H9 (cell line): ENCODE results near the gene TBC1D12. TPM values are rescaled to one million over a fixed set of nuclear protein-coding genes. Genes with fewer than 3 reads are reported as not detected.

Source experiments
- DNase-seq: peaks from one replicate; pipeline ENCODE4 v3.0.0-alpha.2; 2017
- H2AFZ ChIP-seq: one replicate; pipeline ENCODE4 v1.6.1; 2013; ENCODE audit warnings: mild to moderate bottlenecking, low read length, control low read depth, moderate library complexity
- H2AK5ac ChIP-seq: 2 replicates; pipeline ENCODE4 v1.6.1; 2013; ENCODE audit warnings: low read length, control low read depth, mixed read lengths; ENCODE audit not compliant: insufficient read length
- H2BK120ac ChIP-seq: one replicate; pipeline ENCODE4 v1.6.1; 2013; ENCODE audit warnings: low read depth, mild to moderate bottlenecking, low read length, control low read depth, inconsistent platforms; ENCODE audit not compliant: poor library complexity, severe bottlenecking
- H2BK12ac ChIP-seq: 2 replicates; pipeline ENCODE4 v1.6.1; 2013; ENCODE audit warnings: low read length, control low read depth, mixed read lengths, low read depth; ENCODE audit not compliant: insufficient read length
- H2BK15ac ChIP-seq: 2 replicates; pipeline ENCODE4 v1.6.1; 2013; ENCODE audit warnings: low read depth, low read length, control low read depth
- H2BK20ac ChIP-seq: one replicate; pipeline ENCODE4 v1.6.1; 2013; ENCODE audit warnings: low read depth, mild to moderate bottlenecking, low read length, control low read depth, inconsistent platforms; ENCODE audit not compliant: poor library complexity, severe bottlenecking
- H2BK5ac ChIP-seq: 2 replicates; pipeline ENCODE4 v1.6.1; 2013; ENCODE audit warnings: low read length, control low read depth, mixed read lengths; ENCODE audit not compliant: insufficient read length
- H3K14ac ChIP-seq: 2 replicates; pipeline ENCODE4 v1.6.1; 2013; ENCODE audit warnings: low read length, control low read depth; ENCODE audit not compliant: insufficient read depth
- H3K18ac ChIP-seq: 2 replicates; pipeline ENCODE4 v1.6.1; 2013; ENCODE audit warnings: low read depth, mild to moderate bottlenecking, mixed read lengths, low read length, control low read depth; ENCODE audit not compliant: insufficient read length
- H3K23ac ChIP-seq: 2 replicates; pipeline ENCODE4 v1.6.1; 2013; ENCODE audit warnings: low read length, control low read depth, mixed read lengths, low read depth; ENCODE audit not compliant: insufficient read length
- H3K23me2 ChIP-seq: 2 replicates; pipeline ENCODE4 v1.6.1; 2013; ENCODE audit warnings: low read depth, mild to moderate bottlenecking, mixed read lengths, low read length, control low read depth; ENCODE audit not compliant: insufficient read length, poor library complexity, severe bottlenecking
- H3K27ac ChIP-seq: 2 replicates; pipeline ENCODE4 v1.5.1; 2013; ENCODE audit warnings: low read length, control low read depth, mixed read lengths, low read depth; ENCODE audit not compliant: insufficient read length
- H3K27me3 ChIP-seq: 2 replicates; pipeline ENCODE4 v1.6.1; 2013; ENCODE audit warnings: low read length, control low read depth, inconsistent platforms; ENCODE audit not compliant: insufficient read depth
- H3K4ac ChIP-seq: 2 replicates; pipeline ENCODE4 v1.6.1; 2013; ENCODE audit warnings: low read depth, mild to moderate bottlenecking, control low read depth, inconsistent platforms, low read length, moderate library complexity
- H3K4me1 ChIP-seq: 2 replicates; pipeline ENCODE4 v1.6.1; 2013; ENCODE audit warnings: low read length, control low read depth, inconsistent platforms; ENCODE audit not compliant: insufficient read depth
- H3K4me2 ChIP-seq: 2 replicates; pipeline ENCODE4 v1.6.1; 2013; ENCODE audit warnings: low read length, control low read depth, mixed read lengths; ENCODE audit not compliant: insufficient read length, insufficient read depth
- H3K56ac ChIP-seq: 2 replicates; pipeline ENCODE4 v1.6.1; 2013; ENCODE audit warnings: low read depth, mild to moderate bottlenecking, mixed read lengths, low read length, control low read depth; ENCODE audit not compliant: insufficient read length
- H3K79me1 ChIP-seq: 2 replicates; pipeline ENCODE4 v1.6.1; 2013; ENCODE audit warnings: low read depth, mild to moderate bottlenecking, moderate library complexity, low read length, control low read depth, inconsistent platforms; ENCODE audit not compliant: insufficient read depth, poor library complexity, severe bottlenecking
- H3K79me2 ChIP-seq: 2 replicates; pipeline ENCODE4 v1.6.1; 2013; ENCODE audit warnings: low read length, control low read depth, inconsistent platforms; ENCODE audit not compliant: insufficient read depth
- H3K9ac ChIP-seq: 2 replicates; pipeline ENCODE4 v1.6.1; 2013; ENCODE audit warnings: low read length, control low read depth, mixed read lengths; ENCODE audit not compliant: insufficient read length; ENCODE audit errors: extremely low read depth
- H3K9me3 ChIP-seq: one replicate; pipeline ENCODE4 v1.6.1; 2013; ENCODE audit warnings: low read depth, low read length, inconsistent platforms; ENCODE audit not compliant: control insufficient read depth
- H3T11ph ChIP-seq: one replicate; pipeline ENCODE4 v1.6.1; 2013; ENCODE audit warnings: mild to moderate bottlenecking, low read length, control low read depth, inconsistent platforms
- H4K20me1 ChIP-seq: one replicate; pipeline ENCODE4 v1.6.1; 2013; ENCODE audit not compliant: control insufficient read depth, insufficient read length, insufficient read depth
- H4K5ac ChIP-seq: 2 replicates; pipeline ENCODE4 v1.6.1; 2013; ENCODE audit warnings: low read depth, mild to moderate bottlenecking, mixed read lengths, low read length, control low read depth; ENCODE audit not compliant: insufficient read length
- H4K8ac ChIP-seq: replicated peaks from 2 replicates; pipeline ENCODE4 v1.6.1; 2013; ENCODE audit warnings: low read length, control low read depth, mixed read lengths, low read depth; ENCODE audit not compliant: insufficient read length
- H4K91ac ChIP-seq: 2 replicates; pipeline ENCODE4 v1.6.1; 2013; ENCODE audit warnings: low read depth, mild to moderate bottlenecking, moderate library complexity, mixed read lengths, low read length, control low read depth; ENCODE audit not compliant: insufficient read length
- H3K27ac Mint-ChIP-seq, 3 experiments: 2 replicates in 2 of 3; 3 replicates in 1 of 3; pipeline ENCODE4 v1.8.0; 2020 to 2021; ENCODE audit warnings: mixed read lengths in 3 of 3, mild to moderate bottlenecking in 1 of 3, moderate library complexity in 1 of 3
- H3K27me3 Mint-ChIP-seq: 2 replicates; pipeline ENCODE4 v1.8.0; 2021; ENCODE audit warnings: low read depth, mild to moderate bottlenecking, moderate library complexity, mixed read lengths
- H3K36me3 Mint-ChIP-seq, 3 experiments: 2 replicates in 2 of 3; 3 replicates in 1 of 3; pipeline ENCODE4 v1.8.0; 2020 to 2021; ENCODE audit warnings: low read depth in 3 of 3, mixed read lengths in 3 of 3; ENCODE audit not compliant: insufficient read depth in 1 of 3
- H3K4me1 Mint-ChIP-seq, 2 experiments: 2 replicates each; pipeline ENCODE4 v1.8.0; 2020; ENCODE audit warnings: mixed read lengths in 2 of 2
- H3K4me3 Mint-ChIP-seq, 2 experiments: 2 replicates in 1 of 2; 3 replicates in 1 of 2; pipeline ENCODE4 v1.8.0; 2020 to 2021; ENCODE audit warnings: mild to moderate bottlenecking in 2 of 2, mixed read lengths in 2 of 2, moderate library complexity in 1 of 2
- H3K9me3 Mint-ChIP-seq, 2 experiments: 2 replicates in 1 of 2; 3 replicates in 1 of 2; pipeline ENCODE4 v1.8.0; 2020; ENCODE audit warnings: mild to moderate bottlenecking in 2 of 2, mixed read lengths in 2 of 2, moderate library complexity in 1 of 2
- CTCF ChIP-seq: fragments of 200-600 bp; sonication (generic); conservative IDR thresholded peaks from 3 replicates; pipeline ENCODE4 v1.8.0; 2021; ENCODE audit warnings: antibody characterized with exemption, mild to moderate bottlenecking
- WGBS: extraction: QIAGEN DNeasy Blood & Tissue Kit; methylation state at CpG from one replicate; pipeline ENCODE4 v1.1.7; 2013; ENCODE audit warnings: missing lambda C conversion rate, low lambda C conversion rate, mixed read lengths; ENCODE audit not compliant: insufficient read length; ENCODE audit errors: extremely low coverage; 5-methylcytosine and 5-hydroxymethylcytosine counted together
- total RNA-seq: library from RNA; stranded (reverse); gene quantifications from 2 replicates; pipeline ENCODE4 v1.2.1, GENCODE V29; 2021

TBC1D12 gene
- total RNA-seq, 1 experiment from 2014 or later, result 2.0 TPM

- no peaks in the 10 kb centered on the region for H4K20me1 ChIP-seq
- H2AK5ac ChIP-seq, result no peak overlapping the region
- H4K91ac ChIP-seq, result no peak overlapping the region
- H4K5ac ChIP-seq, result no peak overlapping the region
- no peak overlapping the region for H4K8ac ChIP-seq
- H3K18ac ChIP-seq, result no peak overlapping the region
- no peak for TF ChIP-seq CTCF
- H2BK15ac ChIP-seq, result no peak overlapping the region
- no peak overlapping the region for H3K4me3 Mint-ChIP-seq
- H3K9me3 Mint-ChIP-seq, result peaks cover 17 to 21% of the 10 kb centered on the region in 2 experiments
- H3K79me1 ChIP-seq, result no peaks in the 10 kb centered on the region
- H2BK12ac ChIP-seq, result no peak overlapping the region
- no peaks in the 10 kb centered on the region for H3K23me2 ChIP-seq
- no peak overlapping the region for H3T11ph ChIP-seq
- H2BK120ac ChIP-seq, result no peak overlapping the region
- no peak overlapping the region for H3K14ac ChIP-seq
- H3K36me3 Mint-ChIP-seq, result peaks cover 2 to 13% (median 8%) of the 10 kb centered on the region in 3 experiments; a peak in 6 of 7 replicates
- no peak overlapping the region for H3K23ac ChIP-seq
- no peaks in the 10 kb centered on the region for H3K27me3 Mint-ChIP-seq
- no CpG with 5 or more reads among the region's 8 CpGs for WGBS
- no peak overlapping the region for H3K56ac ChIP-seq
- no peak overlapping the region for H2BK5ac ChIP-seq
- no peaks in the 10 kb centered on the region for H3K27me3 ChIP-seq
- H2BK20ac ChIP-seq, result no peak overlapping the region
- H3K4me2 ChIP-seq, result no peak overlapping the region
- H3K79me2 ChIP-seq, result no peaks in the 10 kb centered on the region
- no peaks in the 10 kb centered on the region for H3K4me1 Mint-ChIP-seq
- no peaks in the 10 kb centered on the region for H3K9me3 ChIP-seq
- H3K27ac ChIP-seq, result no peak overlapping the region
- H3K4me1 ChIP-seq, result no peaks in the 10 kb centered on the region; the same call in 1 of the 2 replicates
- H2AFZ ChIP-seq, result no peak overlapping the region
- no peak overlapping the region for H3K9ac ChIP-seq
- DNase-seq, result no peak
- no peak overlapping the region for H3K27ac Mint-ChIP-seq
- no peak overlapping the region for H3K4ac ChIP-seq
These were observed 26.7 kb downstream of the TBC1D12 start for GRCh38 chr10:94428766-94429707.
